Erythroblast (primary cell): ENCODE measurements around the gene CEP290.

Source experiments
- DNase-seq, 2 experiments: peaks; one replicate each; lab custom pipeline; 2025; lab: John Stamatoyannopoulos, UW
- GATA1 ChIP-seq: IDR thresholded peaks from 2 replicates; pipeline ENCODE4 v1.6.1; 2011; ENCODE audit warnings: low read depth, mild to moderate bottlenecking, control low read depth, low read length, moderate library complexity
- POLR2A ChIP-seq: IDR thresholded peaks from 2 replicates; pipeline ENCODE4 v1.6.1; 2011; ENCODE audit warnings: mild to moderate bottlenecking, low read length

CEP290 gene

GRCh38 chr12:88141774-88142609 is at the start of gene CEP290, which contains the start of gene TMTC3:
TSS of gene CEP290 (minus strand) at chr12:88142088. CDS start at chr12:88141307, 781 bp downstream.
TSS of gene TMTC3 (plus strand) at chr12:88142307. CDS start at chr12:88148316, 6,009 bp downstream.
- DNase-seq: peak; percentile 98 to 99
- peak; percentile 87 for TF ChIP-seq POLR2A
- no peak for TF ChIP-seq GATA1

GRCh38 chr12:88188180-88188579 is 46.3 kb upstream of the CEP290 start:
- TF ChIP-seq GATA1: no peak
- TF ChIP-seq POLR2A: no peak
- no peak for DNase-seq

- DNase-seq: no peak
- TF ChIP-seq GATA1 (no peak), POLR2A (no peak)
Observed at GRCh38 chr12:88187571-88187970, 45.7 kb upstream of the CEP290 start.

GRCh38 chr12:88185988-88186387 is 44.1 kb upstream of the CEP290 start:
- TF ChIP-seq POLR2A (no peak), GATA1 (no peak)
- DNase-seq: no peak

- no peak for DNase-seq
Observed at GRCh38 chr12:88185279-88185678, 43.4 kb upstream of the CEP290 start.

GRCh38 chr12:88184196-88184595 is 42.3 kb upstream of the CEP290 start:
- no peak for DNase-seq

More at GRCh38 chr12:88185279-88185678, 43.4 kb upstream of the CEP290 start:
- TF ChIP-seq POLR2A (no peak), GATA1 (no peak)

GRCh38 chr12:88182416-88182815 is 40.5 kb upstream of the CEP290 start:
- DNase-seq: no peak
- no peak for TF ChIP-seq POLR2A
- TF ChIP-seq GATA1: no peak

More at GRCh38 chr12:88184196-88184595, 42.3 kb upstream of the CEP290 start:
- no peak for TF ChIP-seq GATA1
- no peak for TF ChIP-seq POLR2A

GRCh38 chr12:88181881-88182280 is 40.0 kb upstream of the CEP290 start:
- TF ChIP-seq GATA1 (no peak), POLR2A (no peak)
- DNase-seq: peak in 1 of 2 experiments; percentile 6

GRCh38 chr12:88179436-88180014 is 37.6 kb upstream of the CEP290 start:
- no peak for DNase-seq
- no peak for TF ChIP-seq GATA1
- TF ChIP-seq POLR2A: no peak

GRCh38 chr12:88175544-88175943 is 33.7 kb upstream of the CEP290 start:
- TF ChIP-seq POLR2A (no peak), GATA1 (no peak)
- DNase-seq: no peak

- TF ChIP-seq GATA1: no peak
- TF ChIP-seq POLR2A: no peak
- DNase-seq: no peak
Observed at GRCh38 chr12:88172844-88173407, 31.0 kb upstream of the CEP290 start.

GRCh38 chr12:88167384-88167783 is 25.5 kb upstream of the CEP290 start:
- TF ChIP-seq POLR2A: no peak
- no peak for TF ChIP-seq GATA1
- DNase-seq: no peak

- DNase-seq: no peak
- TF ChIP-seq GATA1: no peak
- no peak for TF ChIP-seq POLR2A
Observed at GRCh38 chr12:88166179-88166578, 24.3 kb upstream of the CEP290 start.

GRCh38 chr12:88163371-88163770 is 21.5 kb upstream of the CEP290 start:
- TF ChIP-seq POLR2A (no peak), GATA1 (no peak)
- DNase-seq: no peak
